ENCODE data around the gene PTPRM. TPM values are rescaled to one million over a fixed set of nuclear protein-coding genes. Genes with fewer than 3 reads are reported as not detected.

PTPRM gene
- total and polyA plus RNA-seq, 2 of the 8 experiments (the other 6 are each of a cell fraction or from before 2014, with no cell fraction given) = 4.1 to 7.0 TPM

DNA sequence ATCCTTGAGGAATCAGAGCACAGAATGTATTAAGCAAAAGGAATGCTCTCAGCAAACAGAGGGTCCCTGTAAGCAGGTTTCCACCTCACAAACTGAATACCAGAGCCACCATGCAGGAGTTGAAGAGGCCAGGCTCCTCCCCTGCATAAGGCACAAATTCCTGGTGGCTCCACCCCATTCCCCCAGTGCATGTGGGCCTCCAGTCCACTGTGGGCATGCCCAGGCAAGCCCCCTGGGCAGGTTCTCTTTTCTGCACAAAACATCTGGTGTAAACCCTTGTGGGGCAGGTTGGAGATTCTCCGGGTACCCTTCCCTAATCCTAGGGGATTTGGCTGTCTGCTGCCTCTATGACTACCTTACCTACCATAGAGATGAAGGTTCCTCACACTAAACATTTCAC is 166.5 kb downstream of the PTPRM start:
- DNase-seq (ENCODE audit: low read depth in 1 of 2, low spot score in 2 of 2) (no peak), FAIRE-seq (no peak)
- Histone ChIP-seq H3K4me2 (ENCODE audit: insufficient read depth in 1 of 2, low read depth in 2 of 2, low read length in 2 of 2) (no peak overlapping the region), H3K79me2 (ENCODE audit: control insufficient read depth in 1 of 2, insufficient read depth in 2 of 2, low read length in 2 of 2) (no peaks in the 10 kb centered on the region), H3K36me3 (ENCODE audit: control insufficient read depth in 2 of 4, insufficient read depth in 4 of 4, low read length in 3 of 4) (no peaks in the 10 kb centered on the region), H3K79me1 (ENCODE audit: low read depth, low read length) (no peaks in the 10 kb centered on the region), H2BK12ac (ENCODE audit: low read depth, low read length) (no peak overlapping the region), H3K18ac (ENCODE audit: extremely low read depth, low read length) (no peak overlapping the region), H3K4me1 (replicated peaks in 1 of 4; ENCODE audit: control insufficient read depth in 3 of 4, insufficient read depth in 4 of 4, low read length in 3 of 4) (peaks cover 0 to 5% (median 1%) of the 10 kb centered on the region in 4 experiments; a peak in 3 of 7 replicates), H3K9ac (replicated peaks in 1 of 4; ENCODE audit: extremely low read depth in 1 of 4, low read depth in 3 of 4, low read length in 3 of 4) (no peak overlapping the region), H3K27ac (ENCODE audit: low read depth, low read length) (no peak overlapping the region; the same call in 1 of the 2 replicates), H4K8ac (ENCODE audit: extremely low read depth, insufficient read depth, low read length) (no peak overlapping the region), H2BK20ac (ENCODE audit: low read length) (no peak overlapping the region), H3K9me3 (ENCODE audit: insufficient read depth in 2 of 2, low read depth in 1 of 2, low read length in 1 of 2) (no peaks in the 10 kb centered on the region), H2BK5ac (ENCODE audit: low read depth, low read length) (peak overlapping the region; percentile 72; the same call in 1 of the 2 replicates), H2BK15ac (ENCODE audit: low read length) (no peak overlapping the region), H4K91ac (replicated peaks; ENCODE audit: insufficient read length, low read length) (no peak overlapping the region), H3K56ac (replicated peaks; ENCODE audit: insufficient read length, low read depth, low read length) (no peak overlapping the region), H4K5ac (ENCODE audit: insufficient read length, low read depth, low read length) (no peak overlapping the region), H2BK120ac (replicated peaks; ENCODE audit: low read depth, low read length) (peak overlapping the region; percentile 12), H3K23me2 (ENCODE audit: low read depth, low read length) (no peaks in the 10 kb centered on the region), H4K20me1 (replicated peaks in 1 of 2; ENCODE audit: control insufficient read depth in 1 of 2, insufficient read depth in 2 of 2, low read length in 2 of 2) (no peaks in the 10 kb centered on the region), H3K14ac (ENCODE audit: insufficient read length) (no peak overlapping the region), H2AFZ (ENCODE audit: low read length) (no peak overlapping the region), H3K4ac (replicated peaks; ENCODE audit: insufficient read length, low read depth, low read length) (no peak overlapping the region), H3K23ac (ENCODE audit: insufficient read length) (no peak overlapping the region), H3K27me3 (replicated peaks in 1 of 4; ENCODE audit: control insufficient read depth in 3 of 4, extremely low read depth in 1 of 4, insufficient read depth in 3 of 4, low read length in 3 of 4) (no peaks in the 10 kb centered on the region), H3K4me3 (ENCODE audit: extremely low read depth in 1 of 4, insufficient read depth in 2 of 4, low read depth in 3 of 4, low read length in 4 of 4) (no peak overlapping the region), H2AK5ac (ENCODE audit: low read depth, low read length) (no peak overlapping the region)
- 100% methylated on average over 1 of the region's 1 CpG; no CpG with 5 or more reads in 1 of the 2 experiments for WGBS, 2 experiments (ENCODE audit: extremely low coverage in 1 of 2, insufficient coverage in 1 of 2, insufficient read length in 1 of 2, insufficient replicate concordance in 2 of 2, low coverage in 1 of 2, low lambda C conversion rate in 2 of 2, missing lambda C conversion rate in 1 of 2)
- ChIA-PET CTCF (ENCODE audit: partially characterized antibody) (interaction anchor here (3.1 kb wide), 1 partner anchor 9 kb away, joined by 11 read pairs; no protein-coding TSS in a partner anchor), POLR2A (ENCODE audit: partially characterized antibody) (no interaction called here)
- TF ChIP-seq BCL11A (IDR thresholded peaks at IDR 0.05; ENCODE audit: low read depth in 2 of 2, low read length in 2 of 2) (no peak), KDM1A (IDR thresholded peaks at IDR 0.05; ENCODE audit: borderline replicate concordance, low read length) (no peak), TBP (IDR thresholded peaks at IDR 0.05; ENCODE audit: low read depth, low read length) (no peak), SRF (IDR thresholded peaks at IDR 0.05; ENCODE audit: low read depth, low read length) (no peak), EP300 (IDR thresholded peaks at IDR 0.05; ENCODE audit: borderline replicate concordance in 1 of 2, low read depth in 2 of 2, low read length in 2 of 2) (no peak), POLR2AphosphoS5 (IDR thresholded peaks at IDR 0.05; ENCODE audit: low read depth, low read length) (no peak), TAF7 (optimal IDR thresholded peaks at IDR 0.05; ENCODE audit: borderline replicate concordance, low read depth, low read length) (no peak), BRCA1 (IDR thresholded peaks at IDR 0.05; ENCODE audit: low read depth, low read length) (no peak)
- TF ChIP-seq, protein P1, sequence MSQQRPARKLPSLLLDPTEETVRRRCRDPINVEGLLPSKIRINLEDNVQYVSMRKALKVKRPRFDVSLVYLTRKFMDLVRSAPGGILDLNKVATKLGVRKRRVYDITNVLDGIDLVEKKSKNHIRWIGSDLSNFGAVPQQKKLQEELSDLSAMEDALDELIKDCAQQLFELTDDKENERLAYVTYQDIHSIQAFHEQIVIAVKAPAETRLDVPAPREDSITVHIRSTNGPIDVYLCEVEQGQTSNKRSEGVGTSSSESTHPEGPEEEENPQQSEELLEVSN (IDR thresholded peaks at IDR 0.05) = no peak
- TF ChIP-seq, protein P2, sequence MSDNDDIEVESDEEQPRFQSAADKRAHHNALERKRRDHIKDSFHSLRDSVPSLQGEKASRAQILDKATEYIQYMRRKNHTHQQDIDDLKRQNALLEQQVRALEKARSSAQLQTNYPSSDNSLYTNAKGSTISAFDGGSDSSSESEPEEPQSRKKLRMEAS (IDR thresholded peaks at IDR 0.05) = no peak
